IPS-18c (cell line): ENCODE results near the gene PAQR6.

Experiments
- H3K4me3 ChIP-seq: 2 replicates; pipeline ENCODE4 v1.7.0; 2013; ENCODE audit warnings: low read depth, mild to moderate bottlenecking, low read length, moderate library complexity; ENCODE audit not compliant: insufficient read depth
- H3K9me3 ChIP-seq: one replicate; pipeline ENCODE4 v1.6.1; 2013; ENCODE audit warnings: mild to moderate bottlenecking, low read length, moderate library complexity; ENCODE audit not compliant: control insufficient read depth, insufficient read depth

The PAQR6 gene

GRCh38 chr1:156276966-156277381 lies 29.1 kb upstream of the PAQR6 start:
- no peaks in the 10 kb centered on the region for H3K9me3 ChIP-seq
- H3K4me3 ChIP-seq, result no peak overlapping the region

GRCh38 chr1:156276532-156276931 lies 28.7 kb upstream of the PAQR6 start:
- no peak overlapping the region for H3K4me3 ChIP-seq

GRCh38 chr1:156270314-156270713 lies 22.5 kb upstream of the PAQR6 start:
- Histone ChIP-seq H3K9me3 (no peaks in the 10 kb centered on the region), H3K4me3 (no peak overlapping the region)

More at GRCh38 chr1:156276532-156276931, 28.7 kb upstream of the PAQR6 start:
- no peaks in the 10 kb centered on the region for H3K9me3 ChIP-seq

GRCh38 chr1:156268336-156268735 lies 20.5 kb upstream of the PAQR6 start:
- Histone ChIP-seq H3K4me3 (no peak overlapping the region), H3K9me3 (no peaks in the 10 kb centered on the region)

GRCh38 chr1:156266051-156266450 lies 18.2 kb upstream of the PAQR6 start:
- no peaks in the 10 kb centered on the region for H3K9me3 ChIP-seq

GRCh38 chr1:156263288-156263655 lies 15.4 kb upstream of the PAQR6 start:
- no peaks in the 10 kb centered on the region for H3K9me3 ChIP-seq
- no peak overlapping the region for H3K4me3 ChIP-seq

More at GRCh38 chr1:156266051-156266450, 18.2 kb upstream of the PAQR6 start:
- no peak overlapping the region for H3K4me3 ChIP-seq

GRCh38 chr1:156262461-156263287 lies 14.8 kb upstream of the PAQR6 start:
- Histone ChIP-seq H3K9me3 (no peaks in the 10 kb centered on the region), H3K4me3 (no peak overlapping the region)

GRCh38 chr1:156260896-156261295 lies 13.0 kb upstream of the PAQR6 start:
- Histone ChIP-seq H3K4me3 (no peak overlapping the region), H3K9me3 (peaks cover 2% of the 10 kb centered on the region)

GRCh38 chr1:156259805-156260204 lies 11.9 kb upstream of the PAQR6 start:
- no peak overlapping the region for H3K4me3 ChIP-seq
- H3K9me3 ChIP-seq, result peaks cover 2% of the 10 kb centered on the region

- peaks cover 2% of the 10 kb centered on the region for H3K9me3 ChIP-seq
- H3K4me3 ChIP-seq, result no peak overlapping the region
Observed at GRCh38 chr1:156258859-156259258, 11.0 kb upstream of the PAQR6 start.

- H3K9me3 ChIP-seq, result peaks cover 2% of the 10 kb centered on the region
Observed at GRCh38 chr1:156257711-156258110, 9.9 kb upstream of the PAQR6 start.

GRCh38 chr1:156253634-156254033 lies 5.8 kb upstream of the PAQR6 start:
- no peak overlapping the region for H3K4me3 ChIP-seq
- peaks cover 2% of the 10 kb centered on the region for H3K9me3 ChIP-seq

More at GRCh38 chr1:156257711-156258110, 9.9 kb upstream of the PAQR6 start:
- H3K4me3 ChIP-seq, result no peak overlapping the region

- Histone ChIP-seq H3K9me3 (peaks cover 1% of the 10 kb centered on the region), H3K4me3 (no peak overlapping the region)
Observed at GRCh38 chr1:156251527-156251926, 3.7 kb upstream of the PAQR6 start.

GRCh38 chr1:156249593-156249992 lies 1.7 kb upstream of the PAQR6 start:
- H3K4me3 ChIP-seq, result no peak overlapping the region
- no peaks in the 10 kb centered on the region for H3K9me3 ChIP-seq

- H3K9me3 ChIP-seq, result no peaks in the 10 kb centered on the region
- H3K4me3 ChIP-seq, result no peak overlapping the region
Observed at GRCh38 chr1:156248323-156248683, 447 bp upstream of the PAQR6 start.

- H3K9me3 ChIP-seq, result no peaks in the 10 kb centered on the region
- H3K4me3 ChIP-seq, result no peak overlapping the region; the same call in 1 of the 2 replicates
Observed at GRCh38 chr1:156246781-156247459, 936 bp downstream of the PAQR6 start.

- Histone ChIP-seq H3K9me3 (no peaks in the 10 kb centered on the region), H3K4me3 (no peak overlapping the region; the same call in 1 of the 2 replicates)
Observed at GRCh38 chr1:156246241-156246780, 1.5 kb downstream of the PAQR6 start.
